Measurements from ENCODE around the gene GRIN2C.

DNA sequence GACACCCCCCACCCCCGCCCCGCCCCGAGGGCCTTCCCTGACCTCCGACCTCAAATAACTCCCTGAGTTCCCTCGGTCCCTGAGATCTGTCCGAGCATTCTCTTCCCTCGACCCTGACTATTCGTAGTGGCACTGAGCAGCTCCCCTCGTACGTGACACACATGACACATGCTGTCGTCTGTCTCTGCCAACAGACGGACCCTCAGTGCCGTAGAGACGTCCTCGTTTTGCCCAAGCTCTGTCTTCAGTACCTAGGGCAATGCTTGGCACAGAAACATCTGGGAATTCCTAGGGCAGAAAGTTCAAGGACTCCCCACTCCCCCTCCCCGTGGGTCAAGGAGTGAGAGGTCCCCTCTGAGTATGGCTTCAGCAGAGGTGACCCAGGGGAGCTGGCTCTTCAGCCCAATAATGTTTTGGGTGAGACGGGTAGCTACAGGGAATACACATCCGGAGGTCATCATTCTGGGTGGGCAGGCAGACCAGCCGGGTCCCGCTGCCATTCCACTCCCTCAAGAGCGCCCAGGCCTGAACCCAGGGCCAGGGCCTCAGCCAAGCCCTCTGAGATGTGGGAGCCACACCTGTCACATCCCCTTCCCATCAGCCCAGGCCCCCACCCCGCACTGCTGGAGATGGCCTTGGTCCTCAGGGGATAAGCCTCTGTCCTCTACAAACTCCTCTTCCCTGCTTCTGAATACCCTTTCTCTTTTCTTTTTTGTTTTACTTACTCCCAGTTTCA, 34.4 kb upstream of the GRIN2C start:
- TF ChIP-seq, protein P1, sequence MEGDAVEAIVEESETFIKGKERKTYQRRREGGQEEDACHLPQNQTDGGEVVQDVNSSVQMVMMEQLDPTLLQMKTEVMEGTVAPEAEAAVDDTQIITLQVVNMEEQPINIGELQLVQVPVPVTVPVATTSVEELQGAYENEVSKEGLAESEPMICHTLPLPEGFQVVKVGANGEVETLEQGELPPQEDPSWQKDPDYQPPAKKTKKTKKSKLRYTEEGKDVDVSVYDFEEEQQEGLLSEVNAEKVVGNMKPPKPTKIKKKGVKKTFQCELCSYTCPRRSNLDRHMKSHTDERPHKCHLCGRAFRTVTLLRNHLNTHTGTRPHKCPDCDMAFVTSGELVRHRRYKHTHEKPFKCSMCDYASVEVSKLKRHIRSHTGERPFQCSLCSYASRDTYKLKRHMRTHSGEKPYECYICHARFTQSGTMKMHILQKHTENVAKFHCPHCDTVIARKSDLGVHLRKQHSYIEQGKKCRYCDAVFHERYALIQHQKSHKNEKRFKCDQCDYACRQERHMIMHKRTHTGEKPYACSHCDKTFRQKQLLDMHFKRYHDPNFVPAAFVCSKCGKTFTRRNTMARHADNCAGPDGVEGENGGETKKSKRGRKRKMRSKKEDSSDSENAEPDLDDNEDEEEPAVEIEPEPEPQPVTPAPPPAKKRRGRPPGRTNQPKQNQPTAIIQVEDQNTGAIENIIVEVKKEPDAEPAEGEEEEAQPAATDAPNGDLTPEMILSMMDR (IDR thresholded peaks at IDR 0.05; ENCODE audit: low read length), result no peak
- TF ChIP-seq EZH2 (IDR thresholded peaks at IDR 0.05; ENCODE audit: borderline replicate concordance, low read length), result no peak

Measured in OCI-LY1 (cell line).